GM18873 (cell line): ENCODE data around the gene PGA3.
"Not testable (repeated sequence)": the region's sequence is repeated elsewhere in the genome, so short reads cannot be mapped to it uniquely, and the experiment has no call there.

ENCODE experiments used
- ATAC-seq: cut with Tn5 transposase; IDR thresholded peaks from one replicate; pipeline ENCODE4 v1.9.1; 2021; ENCODE audit warnings: mild to moderate bottlenecking, moderate library complexity, moderate number of reproducible peaks; ENCODE audit not compliant: unreplicated experiment, low FRiP score

PGA3 gene

DNA sequence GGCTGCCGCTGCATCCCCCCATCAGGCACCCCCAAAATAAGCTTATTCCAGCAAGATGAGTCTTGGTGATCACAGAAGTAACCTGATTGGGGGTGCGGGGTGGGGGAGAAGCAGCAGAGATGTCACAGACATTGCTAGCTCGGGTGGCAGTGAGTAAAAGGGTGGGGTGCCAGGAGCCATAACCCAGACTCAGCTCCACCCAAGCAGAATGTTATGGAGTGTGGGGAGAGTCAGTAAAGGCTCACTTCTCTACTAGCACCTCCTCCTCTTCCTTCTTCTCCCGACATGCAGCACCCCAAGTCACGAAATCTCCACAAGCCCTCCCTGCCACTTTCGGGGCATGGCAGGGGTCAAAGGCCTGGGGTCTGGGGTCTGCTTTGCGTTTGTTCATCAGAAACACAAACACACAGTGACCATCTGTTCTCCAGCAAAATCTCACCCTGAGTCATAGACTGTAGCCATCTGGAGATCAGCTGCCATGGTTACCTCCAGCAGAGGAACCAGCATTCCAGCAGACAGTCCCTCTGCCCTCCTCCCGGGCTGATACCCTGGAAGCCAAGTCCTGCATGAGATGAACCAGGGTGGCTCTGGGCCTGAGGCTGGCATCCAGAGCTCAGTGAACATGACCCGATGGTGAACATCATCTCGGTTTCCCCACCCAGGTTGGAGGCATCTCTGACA, 42.1 kb downstream of the PGA3 start:
- not testable (repeated sequence) for ATAC-seq

GRCh38 chr11:61248071-61248470, 44.8 kb downstream of the PGA3 start:
- not testable (repeated sequence) for ATAC-seq

- ATAC-seq = not testable (repeated sequence)
These were observed 45.9 kb downstream of the PGA3 start for GRCh38 chr11:61249201-61249600.

DNA sequence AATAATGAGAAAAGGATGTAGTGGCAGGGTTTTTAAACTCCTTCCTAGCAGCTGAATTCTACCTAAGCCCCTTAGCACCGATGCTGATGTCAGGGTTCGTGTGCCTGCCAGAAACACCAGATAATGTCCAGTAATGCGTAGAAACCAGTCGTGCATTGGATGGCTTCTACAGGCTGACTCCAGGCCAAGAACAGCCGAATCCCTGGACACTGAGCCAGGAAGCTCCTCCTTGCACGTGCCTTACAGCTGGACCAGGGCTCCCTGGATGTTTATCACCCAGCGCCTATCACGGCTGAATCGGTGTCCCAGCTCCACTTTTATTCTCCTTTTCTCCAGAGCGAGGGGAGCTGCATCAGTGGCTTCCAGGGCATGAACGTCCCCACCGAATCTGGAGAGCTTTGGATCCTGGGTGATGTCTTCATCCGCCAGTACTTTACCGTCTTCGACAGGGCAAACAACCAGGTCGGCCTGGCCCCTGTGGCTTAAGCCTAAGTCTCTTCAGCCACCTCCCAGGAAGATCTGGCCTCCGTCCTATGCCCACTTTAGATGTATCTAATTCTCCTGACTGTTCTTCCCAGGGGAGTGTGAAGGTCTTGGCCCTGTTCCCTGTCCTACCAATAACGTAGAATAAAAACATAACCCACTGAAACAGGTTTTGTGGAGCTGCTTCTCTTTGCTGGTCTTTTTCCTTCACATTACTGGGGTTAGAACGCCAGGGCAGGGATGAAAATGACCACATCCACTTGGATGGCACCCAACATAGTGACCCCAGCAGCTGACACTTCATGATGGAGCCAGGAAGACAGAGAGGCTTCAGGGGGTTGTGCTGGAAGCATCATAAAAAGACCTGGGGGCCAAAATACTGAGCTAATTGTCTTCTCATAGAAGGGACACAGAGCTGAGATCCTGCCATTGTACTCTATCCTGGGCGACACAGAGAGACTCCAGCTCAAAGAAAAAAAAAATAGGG, 47.8 kb downstream of the PGA3 start:
- ATAC-seq = not testable (repeated sequence)

GRCh38 chr11:61252332-61252731, 49.0 kb downstream of the PGA3 start:
- ATAC-seq = not testable (repeated sequence)

GRCh38 chr11:61254403-61255025, 51.2 kb downstream of the PGA3 start:
- no peak for ATAC-seq

- no peak for ATAC-seq
These were observed 53.6 kb downstream of the PGA3 start for GRCh38 chr11:61256710-61257482.

- ATAC-seq = no peak
These were observed 55.2 kb downstream of the PGA3 start for GRCh38 chr11:61258546-61258945.

- ATAC-seq = no peak
These were observed 56.0 kb downstream of the PGA3 start for GRCh38 chr11:61259363-61259762.
